Measurements from ENCODE around the gene BDNF. TPM values are rescaled to one million over a fixed set of nuclear protein-coding genes. Genes with fewer than 3 reads are reported as not detected.

BDNF gene
- total RNA-seq, 1 donor from 2014 or later, result 1.6 TPM

- H3K36me3 ChIP-seq, result no peaks in the 10 kb centered on the region
- no peak overlapping the region for H2AFZ ChIP-seq (replicated peaks)
- no peaks in the 10 kb centered on the region for H3K36me3 Mint-ChIP-seq
- no peaks in the 10 kb centered on the region for H3K27me3 ChIP-seq
- no peaks in the 10 kb centered on the region for H3K9me3 ChIP-seq (ENCODE audit: low read depth)
- no peaks in the 10 kb centered on the region for H4K20me1 ChIP-seq (ENCODE audit: low read depth)
- H3K27ac Mint-ChIP-seq, result no peak overlapping the region
- no peaks in the 10 kb centered on the region for H3K27me3 Mint-ChIP-seq (ENCODE audit: insufficient read depth, low read depth)
- H3K4me1 Mint-ChIP-seq, result no peaks in the 10 kb centered on the region
- DNase-seq (ENCODE audit: low spot score), result no peak
- TF ChIP-seq, protein P1, sequence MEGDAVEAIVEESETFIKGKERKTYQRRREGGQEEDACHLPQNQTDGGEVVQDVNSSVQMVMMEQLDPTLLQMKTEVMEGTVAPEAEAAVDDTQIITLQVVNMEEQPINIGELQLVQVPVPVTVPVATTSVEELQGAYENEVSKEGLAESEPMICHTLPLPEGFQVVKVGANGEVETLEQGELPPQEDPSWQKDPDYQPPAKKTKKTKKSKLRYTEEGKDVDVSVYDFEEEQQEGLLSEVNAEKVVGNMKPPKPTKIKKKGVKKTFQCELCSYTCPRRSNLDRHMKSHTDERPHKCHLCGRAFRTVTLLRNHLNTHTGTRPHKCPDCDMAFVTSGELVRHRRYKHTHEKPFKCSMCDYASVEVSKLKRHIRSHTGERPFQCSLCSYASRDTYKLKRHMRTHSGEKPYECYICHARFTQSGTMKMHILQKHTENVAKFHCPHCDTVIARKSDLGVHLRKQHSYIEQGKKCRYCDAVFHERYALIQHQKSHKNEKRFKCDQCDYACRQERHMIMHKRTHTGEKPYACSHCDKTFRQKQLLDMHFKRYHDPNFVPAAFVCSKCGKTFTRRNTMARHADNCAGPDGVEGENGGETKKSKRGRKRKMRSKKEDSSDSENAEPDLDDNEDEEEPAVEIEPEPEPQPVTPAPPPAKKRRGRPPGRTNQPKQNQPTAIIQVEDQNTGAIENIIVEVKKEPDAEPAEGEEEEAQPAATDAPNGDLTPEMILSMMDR (IDR thresholded peaks at IDR 0.05), result no peak
- TF ChIP-seq EZH2phosphoT487 (IDR thresholded peaks at IDR 0.05) (no peak), EZH2 (IDR thresholded peaks at IDR 0.05) (no peak)
- H3K4me2 ChIP-seq, result no peak overlapping the region
- no peaks in the 10 kb centered on the region for H3K79me2 ChIP-seq (ENCODE audit: low read depth)
- H3K4me1 ChIP-seq, result peaks cover 3% of the 10 kb centered on the region
- no peaks in the 10 kb centered on the region for H3K9me3 Mint-ChIP-seq
- H3K9ac ChIP-seq, result no peak overlapping the region
- H3K27ac ChIP-seq, result no peak overlapping the region
- H3K4me3 ChIP-seq, result no peak overlapping the region
- H3F3A ChIP-seq (ENCODE audit: low read depth), result no peaks in the 10 kb centered on the region
- H3K4me3 Mint-ChIP-seq, result no peak overlapping the region
These were observed 91.3 kb downstream of the BDNF start for GRCh38 chr11:27608951-27609350.

DNA sequence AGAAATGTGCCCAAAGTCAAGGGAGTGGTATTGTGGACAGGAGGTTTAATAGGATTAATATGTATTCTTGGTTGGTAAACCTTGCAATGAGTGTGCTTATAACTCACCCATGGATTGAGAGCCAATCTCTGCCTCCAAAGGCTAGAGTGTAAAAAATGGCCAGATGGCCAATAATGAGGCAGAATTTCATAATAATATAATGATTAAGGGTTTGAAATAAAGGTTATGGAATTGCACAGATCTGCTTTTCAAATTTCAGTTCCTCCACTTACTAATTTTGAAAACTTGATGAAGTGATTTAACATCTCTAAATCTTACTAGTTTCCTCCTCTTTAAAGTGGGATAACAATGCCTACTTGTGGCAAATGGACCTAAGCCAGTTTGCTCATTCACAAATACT lies 94.8 kb downstream of the BDNF start:
- H3K27ac Mint-ChIP-seq, result no peak overlapping the region
- Histone ChIP-seq H3K4me1 (peaks cover 3% of the 10 kb centered on the region), H3K9ac (no peak overlapping the region), H3K27ac (no peak overlapping the region), H3K36me3 (no peaks in the 10 kb centered on the region), H4K20me1 (ENCODE audit: low read depth) (no peaks in the 10 kb centered on the region), H2AFZ (replicated peaks) (no peak overlapping the region), H3K4me2 (no peak overlapping the region), H3K4me3 (no peak overlapping the region), H3K27me3 (no peaks in the 10 kb centered on the region), H3K9me3 (ENCODE audit: low read depth) (no peaks in the 10 kb centered on the region), H3F3A (ENCODE audit: low read depth) (no peaks in the 10 kb centered on the region), H3K79me2 (ENCODE audit: low read depth) (no peaks in the 10 kb centered on the region)
- H3K4me1 Mint-ChIP-seq, result no peaks in the 10 kb centered on the region
- TF ChIP-seq, protein P1 (IDR thresholded peaks at IDR 0.05), result no peak
- no peak for TF ChIP-seq EZH2phosphoT487 (IDR thresholded peaks at IDR 0.05)
- no peak for TF ChIP-seq EZH2 (IDR thresholded peaks at IDR 0.05)
- H3K4me3 Mint-ChIP-seq, result no peak overlapping the region
- no peaks in the 10 kb centered on the region for H3K36me3 Mint-ChIP-seq
- peaks cover 3% of the 10 kb centered on the region for H3K27me3 Mint-ChIP-seq (ENCODE audit: insufficient read depth, low read depth)
- no peak for DNase-seq (ENCODE audit: low spot score)
- H3K9me3 Mint-ChIP-seq, result no peaks in the 10 kb centered on the region

Other genes with a start within 250 kb of the BDNF start
- gene LGR4, start 227.7 kb downstream of the BDNF start, total RNA-seq (ENCODE audit: low replicate concordance), result 219 and 274 TPM in 2 replicates
- 44.5 and 82.1 TPM in 2 replicates for gene LIN7C, start 193.7 kb downstream of the BDNF start, total RNA-seq (ENCODE audit: low replicate concordance)

All from neural progenitor cell (in vitro differentiated cells).